Stimulated activated CD8-positive, alpha-beta memory T cell treated with anti-CD3 and anti-CD28 coated beads, Interleukin-2, amount 100 ng/mL, for 48 hours (primary cell): ENCODE results near the gene SAXO2.
"Not testable (repeated sequence)": the region's sequence is repeated elsewhere in the genome, so short reads cannot be mapped to it uniquely, and the experiment has no call there.

ENCODE experiments used
- DNase-seq, 2 donors: peaks; one replicate each; pipeline ENCODE4 v3.0.0-alpha.2; 2020; ENCODE audit warnings: low read depth in 2 of 2

Gene SAXO2

DNA sequence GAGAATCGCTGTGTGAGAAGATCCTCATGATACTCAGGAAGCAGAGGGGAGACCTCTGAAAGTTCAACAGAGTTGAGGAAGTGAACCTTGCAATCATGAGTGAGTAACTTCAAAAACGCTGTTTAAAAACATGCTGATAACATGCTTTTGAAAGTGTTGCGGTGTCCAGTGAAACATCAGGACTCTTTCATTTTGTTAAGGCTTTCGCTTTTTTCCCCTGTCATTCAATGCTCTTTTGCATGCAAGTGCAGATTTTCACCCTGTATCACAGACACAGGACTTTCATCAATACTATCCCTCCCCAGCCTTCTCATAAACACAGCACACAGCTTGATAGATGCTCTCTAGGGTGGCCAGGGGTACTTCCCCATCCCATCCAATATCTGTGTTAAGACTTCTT, 23.9 kb downstream of the SAXO2 start:
- DNase-seq = not testable (repeated sequence)

DNA sequence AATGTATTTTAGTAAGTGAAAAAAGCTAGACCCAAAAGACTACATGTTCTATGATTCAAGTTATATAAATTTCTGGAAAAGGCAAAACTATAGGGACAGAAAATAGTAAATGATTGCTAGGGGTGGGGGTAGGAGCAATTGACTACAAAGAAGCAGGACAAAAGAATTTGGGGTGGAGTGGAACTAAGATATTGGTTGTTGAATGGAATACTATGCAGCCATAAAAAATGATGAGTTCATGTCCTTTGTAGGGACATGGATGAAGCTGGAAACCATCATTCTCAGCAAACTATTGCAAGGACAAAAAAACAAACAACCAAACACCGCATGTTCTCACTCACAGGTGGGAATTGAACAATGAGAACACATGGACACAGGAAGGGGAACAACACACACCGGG, 25.6 kb downstream of the SAXO2 start:
- not testable (repeated sequence) for DNase-seq

DNA sequence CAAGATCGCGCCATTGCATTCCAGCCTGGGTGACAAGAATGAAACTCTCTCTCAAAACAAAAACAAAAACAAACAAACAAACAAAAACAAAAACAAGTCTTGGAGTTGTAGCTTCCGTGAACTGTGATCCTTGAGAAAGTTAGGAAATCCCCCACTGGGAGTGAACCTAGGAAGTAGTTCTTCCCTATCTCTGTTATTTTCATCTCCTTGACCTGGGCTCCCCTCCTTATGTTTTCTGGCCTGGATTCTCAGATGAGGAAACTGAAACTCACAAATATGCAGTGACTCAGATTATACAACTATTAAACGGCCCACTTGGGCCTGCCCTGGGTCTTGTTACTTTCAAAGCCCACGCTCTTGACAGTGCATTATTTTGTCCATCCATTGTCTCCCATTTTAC, 29.7 kb downstream of the SAXO2 start:
- DNase-seq = no peak

DNA sequence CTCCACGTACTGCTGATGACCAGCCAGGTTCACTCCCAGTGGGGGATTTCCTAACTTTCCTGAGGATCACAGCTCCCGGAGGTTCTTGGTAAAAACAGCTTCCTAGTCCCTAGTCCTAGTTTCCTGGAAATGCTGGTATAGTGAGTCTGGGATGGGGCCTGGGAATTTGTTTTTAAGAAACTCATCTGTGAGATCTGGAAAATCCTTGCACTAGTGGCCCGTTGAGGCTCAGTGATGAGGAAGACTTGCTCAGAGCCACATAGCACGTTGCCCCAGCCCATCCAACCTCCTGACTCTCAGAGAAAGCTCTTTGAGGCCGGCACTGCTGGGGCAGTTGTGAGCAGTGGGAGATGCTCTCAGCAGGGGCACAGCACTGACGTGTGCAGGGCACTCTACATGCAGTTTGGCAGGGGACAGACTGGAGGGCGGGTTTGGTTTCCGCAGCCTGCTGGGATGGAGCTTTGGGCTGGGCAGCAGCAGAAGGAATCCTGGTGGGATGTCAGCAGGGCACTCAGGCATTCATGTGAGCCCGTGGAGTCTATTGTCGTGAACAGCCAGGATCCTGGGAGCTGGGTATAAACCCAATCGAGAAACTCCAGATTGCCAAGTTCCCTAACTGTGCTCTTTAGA, 31.6 kb downstream of the SAXO2 start:
- no peak for DNase-seq

DNA sequence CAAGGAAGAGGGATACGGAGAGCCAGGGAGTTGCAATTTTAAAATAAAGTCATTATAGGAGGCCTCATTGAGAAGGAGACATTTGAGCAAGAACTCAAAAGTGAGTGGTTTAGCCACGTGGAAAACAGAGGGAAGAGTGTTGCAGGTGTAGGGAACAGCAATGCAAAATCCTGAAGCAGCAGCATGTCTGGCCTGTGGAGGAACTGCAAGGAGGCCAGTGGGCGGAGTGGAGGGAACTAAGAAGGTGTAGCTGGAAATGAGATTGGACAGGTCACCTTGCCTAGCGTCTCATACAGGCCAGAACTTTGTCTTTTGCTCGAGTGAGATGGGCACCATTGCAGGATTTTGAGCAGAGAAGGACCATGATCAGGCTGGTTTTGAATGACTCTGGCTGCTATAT, 34.9 kb downstream of the SAXO2 start:
- no peak for DNase-seq

DNA sequence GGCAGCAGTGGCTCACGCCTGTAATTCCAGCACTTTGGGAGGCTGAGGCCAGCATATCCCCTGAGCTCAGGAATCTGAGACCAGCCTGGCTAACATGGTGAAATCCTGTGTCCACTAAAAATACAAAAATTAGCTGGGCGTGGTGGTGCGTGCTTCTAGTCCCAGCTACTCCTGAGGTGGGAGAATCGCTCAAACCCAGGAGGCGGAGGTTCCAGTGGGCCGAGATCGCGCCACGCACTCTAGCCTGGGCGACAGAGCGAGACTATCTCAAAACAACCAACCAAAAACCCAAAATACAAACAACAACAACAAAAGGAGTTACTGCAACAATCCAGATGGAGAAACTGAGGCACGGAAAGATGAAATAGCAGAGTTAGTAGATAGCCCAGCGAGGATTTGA, 35.4 kb downstream of the SAXO2 start:
- DNase-seq = no peak

DNA sequence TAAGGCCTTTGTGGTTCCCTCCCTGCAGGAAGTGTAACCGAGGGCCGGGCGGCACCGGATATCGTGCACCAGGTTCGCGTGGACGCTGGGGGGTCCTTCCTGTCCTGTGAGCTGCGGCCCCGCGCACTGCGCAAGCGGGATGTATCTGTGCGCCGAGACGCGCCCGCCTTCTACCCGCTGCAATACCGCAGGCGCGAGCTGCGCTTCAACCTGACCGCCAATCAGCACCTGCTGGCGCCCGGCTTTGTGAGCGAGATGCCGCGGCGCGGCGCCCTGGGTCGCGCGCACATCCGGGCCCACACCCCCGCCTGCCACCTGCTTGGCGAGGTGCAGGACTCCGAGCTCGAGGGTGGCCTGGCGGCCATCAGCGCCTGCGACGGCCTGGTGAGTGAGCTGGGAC, 35.9 kb downstream of the SAXO2 start:
- peak; percentile 28 to 42 for DNase-seq

DNA sequence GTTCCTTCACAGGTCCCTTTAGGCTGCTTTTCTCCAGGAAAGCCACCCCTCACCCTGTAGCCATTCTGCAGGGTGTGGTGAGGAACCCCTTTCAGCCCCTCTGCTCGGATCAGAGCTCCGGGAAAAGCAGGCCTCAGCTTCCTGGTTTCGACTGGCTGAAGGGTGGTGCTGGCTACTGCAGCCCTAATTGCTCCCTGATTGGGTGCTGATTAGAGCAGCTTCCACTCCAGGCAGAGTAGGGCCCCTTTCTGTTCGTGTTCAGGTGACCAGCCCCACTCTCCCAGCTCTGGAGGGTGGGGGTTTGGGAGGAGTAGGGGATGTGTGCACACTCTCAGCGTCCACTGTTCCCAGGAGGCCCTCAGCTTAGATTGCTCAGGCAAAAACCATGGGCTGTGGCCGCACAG, 36.9 kb downstream of the SAXO2 start:
- DNase-seq = not testable (repeated sequence)

DNA sequence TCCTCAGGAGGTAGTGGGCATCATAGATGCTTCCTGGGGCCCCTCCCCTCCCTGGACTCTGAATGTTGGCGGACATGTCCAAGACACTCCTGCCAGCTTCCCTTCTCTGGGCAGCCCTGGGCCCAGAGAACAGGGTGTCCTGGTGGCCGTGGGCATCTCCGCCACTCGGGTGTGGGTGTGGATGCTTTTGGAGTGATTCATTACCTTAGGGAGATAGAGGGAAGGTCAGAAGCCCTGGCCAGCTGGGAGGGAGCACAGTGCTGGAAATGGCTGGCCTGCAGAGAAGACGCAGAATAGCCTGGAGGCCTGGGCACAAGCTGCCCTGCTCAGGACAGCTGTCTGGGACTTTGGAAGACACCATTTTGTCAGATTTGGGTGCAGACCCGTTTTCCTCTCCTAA, 37.7 kb downstream of the SAXO2 start:
- DNase-seq = not testable (repeated sequence)

DNA sequence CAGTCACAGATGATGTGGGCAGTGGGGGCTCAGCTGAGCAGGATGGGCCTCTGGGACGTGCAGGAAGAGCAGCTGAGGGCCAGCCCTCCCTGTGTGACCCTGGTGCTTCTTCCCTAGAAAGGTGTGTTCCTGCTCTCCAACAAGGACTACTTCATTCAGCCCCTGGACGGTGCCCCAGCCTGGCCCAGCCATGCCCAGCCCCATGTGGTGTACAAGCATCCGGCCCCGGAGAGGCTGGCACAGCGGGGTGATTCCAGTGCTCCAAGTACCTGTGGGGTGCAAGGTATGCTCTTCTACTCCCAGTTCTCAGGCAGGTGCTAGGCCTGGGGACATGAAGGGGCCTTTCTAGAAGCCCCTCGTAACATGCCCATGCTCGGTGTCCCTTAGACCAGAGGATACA, 38.3 kb downstream of the SAXO2 start:
- no peak for DNase-seq

DNA sequence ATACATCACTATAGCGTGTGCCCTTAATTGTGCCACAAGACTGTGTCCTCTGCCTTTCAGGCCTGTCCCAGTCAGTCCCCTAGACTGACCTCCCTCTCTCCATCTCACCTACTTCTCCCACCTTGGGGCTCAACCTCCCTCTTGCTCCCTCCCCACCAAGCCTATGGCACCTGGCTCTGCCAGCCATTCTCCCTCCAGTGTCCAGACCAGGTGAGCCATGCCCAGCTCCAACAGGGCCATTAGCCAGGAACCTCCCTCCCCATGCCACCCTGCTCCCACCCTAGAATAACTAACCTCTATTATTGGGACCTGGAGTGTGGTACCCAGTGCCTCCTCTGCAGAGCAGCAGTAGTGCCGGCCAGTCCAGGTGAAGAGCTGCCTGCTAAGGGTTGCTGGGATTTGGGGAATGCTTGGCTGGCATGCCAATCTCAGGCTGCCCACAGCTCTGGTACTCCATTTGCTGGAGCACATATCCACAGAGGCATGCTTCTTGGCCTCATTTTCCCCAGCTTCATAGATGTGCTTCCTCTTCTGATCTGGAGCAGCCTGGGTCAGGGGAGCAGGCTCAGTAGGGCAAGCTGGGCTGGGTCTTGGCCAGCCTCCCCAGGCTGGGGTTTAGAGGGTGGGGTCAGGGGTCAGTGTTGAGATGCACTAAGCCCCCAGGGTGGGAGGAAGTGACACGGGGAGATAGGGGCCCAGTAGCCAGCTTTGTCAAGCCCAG, 38.8 kb downstream of the SAXO2 start:
- DNase-seq = no peak

DNA sequence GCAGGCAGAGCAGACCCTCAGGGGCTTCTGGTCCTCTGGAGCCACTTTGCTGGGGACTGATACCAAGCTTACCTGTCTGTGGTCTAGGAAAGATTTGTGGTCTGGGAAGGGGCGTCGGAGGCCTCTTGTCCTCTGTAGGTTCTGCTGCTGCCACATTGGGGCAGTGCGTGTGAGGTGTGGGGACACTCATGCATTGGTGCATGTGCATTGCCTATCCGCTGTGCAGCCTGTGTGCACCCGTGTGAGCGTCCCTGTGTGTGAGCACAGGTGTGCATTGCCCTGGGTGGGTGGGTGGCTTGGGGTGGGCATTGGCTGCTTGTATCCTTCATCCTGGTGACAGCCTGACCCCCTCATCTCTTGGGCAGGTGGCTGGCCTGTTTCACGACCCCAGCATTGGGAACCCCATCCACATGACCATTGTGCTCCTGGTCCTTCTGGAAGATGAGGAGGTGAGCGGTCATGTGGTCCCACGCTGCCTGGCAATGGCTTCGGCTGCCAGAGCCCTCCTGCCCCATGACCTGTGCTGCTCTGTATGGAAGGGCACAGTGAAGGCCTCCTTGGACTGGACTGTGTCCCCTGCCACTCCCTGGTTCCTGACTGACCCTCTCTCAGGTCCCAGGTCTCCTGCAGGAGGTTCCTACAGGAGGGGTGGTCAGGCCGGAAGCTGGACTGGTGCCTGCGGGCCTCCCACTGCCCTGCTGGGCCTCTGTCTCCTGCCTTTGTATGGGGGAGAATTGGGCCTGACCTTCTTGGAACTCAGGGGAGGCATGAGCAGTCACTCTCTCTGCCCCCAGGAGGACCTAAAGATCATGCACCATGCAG, 41.5 kb downstream of the SAXO2 start:
- no peak for DNase-seq

DNA sequence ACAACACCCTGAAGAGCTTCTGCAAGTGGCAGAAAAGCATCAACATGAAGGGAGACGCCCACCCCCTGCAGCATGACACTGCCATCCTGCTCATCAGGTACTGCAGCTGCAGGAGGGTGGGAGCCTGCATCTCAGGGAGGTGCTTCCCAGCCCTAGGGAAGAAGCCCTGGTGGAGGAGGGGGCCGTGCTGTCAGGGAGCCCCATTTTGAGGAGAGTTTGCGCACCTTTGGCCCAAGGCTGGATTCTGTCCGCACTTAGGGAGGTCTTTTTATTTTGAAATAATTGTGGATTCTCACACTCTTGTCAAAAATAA, 42.1 kb downstream of the SAXO2 start:
- no peak for DNase-seq

DNA sequence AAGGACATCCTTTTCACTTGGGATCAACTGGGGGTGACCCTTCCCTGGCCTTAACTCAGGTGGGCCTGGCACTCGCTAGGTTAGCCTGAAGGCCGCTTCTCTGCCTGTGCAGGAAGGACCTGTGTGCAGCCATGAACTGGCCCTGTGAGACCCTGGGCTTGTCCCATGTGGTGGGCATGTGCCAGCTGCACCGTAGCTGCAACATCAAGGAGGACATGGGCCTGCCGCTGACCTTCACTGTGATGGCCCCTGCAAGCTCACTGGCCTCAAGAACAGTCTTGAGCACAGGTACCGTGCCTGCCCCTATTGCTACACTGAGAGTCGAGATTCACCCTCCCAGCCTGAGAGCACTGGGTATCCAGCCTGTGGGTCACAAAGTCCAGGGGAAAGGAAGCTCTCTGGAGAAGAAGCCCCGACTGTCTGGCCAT, 43.0 kb downstream of the SAXO2 start:
- DNase-seq = no peak

DNA sequence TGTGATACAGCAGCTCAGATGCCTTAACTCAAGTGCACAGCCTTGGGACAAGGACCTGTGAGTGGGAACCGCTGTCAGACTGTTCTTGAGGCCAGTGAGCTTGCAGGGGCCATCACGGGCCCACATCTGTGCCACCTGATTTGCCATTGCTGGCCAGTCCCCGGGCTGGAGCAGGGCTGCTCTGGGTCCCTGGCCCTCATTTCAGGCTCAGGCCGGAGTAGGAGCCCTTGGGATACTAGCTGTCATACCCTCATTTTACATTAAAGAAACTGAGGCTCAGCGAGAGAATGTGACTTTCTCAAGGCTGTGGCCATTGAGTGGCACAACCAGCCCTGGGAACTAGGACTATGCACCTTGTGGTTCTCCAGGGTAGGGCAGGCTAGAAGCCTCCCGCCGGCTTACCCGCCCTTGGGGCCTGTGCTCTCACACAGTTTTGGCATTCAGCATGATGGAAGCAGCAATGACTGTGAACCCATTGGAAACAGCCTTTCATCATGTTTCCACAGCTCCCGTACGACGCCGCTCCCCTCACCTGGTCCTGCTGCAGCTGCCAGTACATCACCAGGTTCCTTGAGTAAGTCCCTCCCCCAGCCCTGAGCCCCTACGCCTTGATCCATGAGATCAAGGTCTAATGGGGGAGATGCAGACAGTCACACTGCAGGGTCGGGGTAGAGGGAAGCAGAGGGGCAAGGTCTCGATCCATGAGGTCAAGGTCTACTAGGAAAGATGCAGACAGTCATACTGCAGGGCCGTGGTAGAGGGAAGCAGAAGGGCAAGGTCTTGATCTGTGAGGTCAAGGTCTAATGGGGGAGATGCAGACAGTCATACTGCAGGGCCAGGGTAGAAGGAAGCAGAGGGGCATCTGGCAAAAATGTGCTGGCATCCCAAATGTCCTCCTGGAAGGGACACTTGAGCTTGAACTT, 44.4 kb downstream of the SAXO2 start:
- DNase-seq = no peak

DNA sequence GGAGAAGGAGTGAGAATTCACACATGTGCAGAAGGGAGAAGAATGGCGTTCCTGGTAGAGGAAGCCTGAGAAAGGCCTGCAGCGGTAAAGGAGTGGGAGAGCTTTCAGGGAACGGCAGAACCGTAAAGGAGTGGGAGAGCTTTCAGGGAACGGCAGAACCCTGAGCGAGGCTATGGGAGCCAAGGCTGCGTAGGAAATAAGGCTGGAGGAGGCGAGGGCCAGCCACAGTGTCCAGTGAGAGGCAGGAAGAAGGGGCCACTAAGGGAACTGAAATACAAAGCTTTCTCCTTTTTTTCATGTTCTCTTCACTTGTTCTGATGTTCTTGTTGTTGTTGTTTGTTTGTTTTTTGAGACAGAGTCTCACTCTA, 45.1 kb downstream of the SAXO2 start:
- DNase-seq = no peak

DNA sequence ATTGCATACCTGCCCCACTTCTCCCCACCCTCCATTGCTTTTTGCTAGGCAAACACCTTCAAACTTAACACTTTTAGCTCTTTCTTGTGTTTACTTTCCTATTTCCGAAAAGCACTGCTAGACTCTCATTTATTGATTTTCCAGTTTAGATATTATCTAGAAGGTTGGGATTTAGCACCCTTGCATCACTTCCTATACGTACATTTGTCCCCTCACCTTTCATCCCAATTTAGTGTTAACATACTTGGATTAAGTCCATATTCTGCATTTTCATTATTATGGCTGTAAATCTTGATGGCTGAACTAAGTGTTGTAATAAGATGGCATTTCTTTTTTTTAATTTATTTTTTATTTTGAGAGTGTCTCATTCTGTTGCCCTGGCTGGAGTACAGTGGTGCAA, 47.2 kb downstream of the SAXO2 start:
- no peak for DNase-seq

DNA sequence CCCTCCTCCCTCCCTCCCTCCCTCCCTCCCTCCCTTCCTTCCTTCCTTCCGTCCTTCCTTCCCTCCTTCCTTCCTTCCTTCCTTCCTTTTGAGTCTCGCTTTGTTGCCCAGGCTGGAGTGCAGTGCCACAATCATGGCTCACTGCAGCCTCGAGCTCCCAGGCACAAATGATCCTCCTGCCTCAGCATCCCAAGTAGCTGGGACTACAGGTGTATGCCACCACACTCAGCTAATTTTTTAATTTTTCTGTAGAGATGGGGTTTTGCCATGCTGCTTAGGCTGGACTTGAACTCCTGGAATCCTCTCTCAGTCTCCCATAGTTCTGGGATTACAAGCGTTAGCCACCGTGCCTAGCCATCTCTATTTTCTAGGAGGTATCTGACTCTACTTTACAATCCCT, 48.7 kb downstream of the SAXO2 start:
- DNase-seq = not testable (repeated sequence)

DNA sequence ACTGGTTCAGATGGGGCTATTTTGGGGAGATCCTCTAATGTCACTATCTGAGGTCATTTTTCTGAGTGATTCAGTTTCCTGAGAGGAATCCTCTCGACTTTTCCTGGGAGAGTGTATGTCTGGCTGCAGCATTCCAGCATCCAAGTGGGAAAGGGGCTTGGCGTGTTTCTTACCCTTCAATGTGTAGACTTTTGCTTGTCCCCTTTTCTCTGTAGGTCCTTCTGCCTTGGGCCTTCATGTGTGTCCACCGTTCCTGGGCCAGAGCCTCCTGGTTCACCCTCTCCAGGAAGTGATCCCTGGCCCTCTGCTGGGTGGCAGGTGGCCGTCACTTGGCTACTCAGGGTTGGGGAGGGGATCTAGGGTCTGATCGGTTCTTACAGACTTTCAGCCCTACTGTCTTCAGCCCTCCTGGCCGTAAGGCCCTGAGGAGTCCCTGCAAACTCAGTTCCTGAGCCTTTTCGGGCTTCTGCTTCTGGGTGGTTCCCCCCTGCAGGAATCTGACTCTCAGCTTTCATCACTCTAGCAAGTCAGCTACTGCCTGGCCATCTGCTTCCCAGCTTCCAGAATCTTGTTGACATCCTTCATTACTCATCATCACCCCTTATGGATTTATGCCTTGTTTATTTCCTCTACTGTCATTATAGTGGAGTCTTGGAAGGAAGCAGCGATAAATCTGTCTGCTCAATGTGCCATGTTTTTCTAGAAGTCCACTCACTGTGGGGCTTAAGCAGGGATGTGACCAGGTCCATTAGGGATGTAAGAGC, 50.1 kb downstream of the SAXO2 start:
- DNase-seq = no peak

DNA sequence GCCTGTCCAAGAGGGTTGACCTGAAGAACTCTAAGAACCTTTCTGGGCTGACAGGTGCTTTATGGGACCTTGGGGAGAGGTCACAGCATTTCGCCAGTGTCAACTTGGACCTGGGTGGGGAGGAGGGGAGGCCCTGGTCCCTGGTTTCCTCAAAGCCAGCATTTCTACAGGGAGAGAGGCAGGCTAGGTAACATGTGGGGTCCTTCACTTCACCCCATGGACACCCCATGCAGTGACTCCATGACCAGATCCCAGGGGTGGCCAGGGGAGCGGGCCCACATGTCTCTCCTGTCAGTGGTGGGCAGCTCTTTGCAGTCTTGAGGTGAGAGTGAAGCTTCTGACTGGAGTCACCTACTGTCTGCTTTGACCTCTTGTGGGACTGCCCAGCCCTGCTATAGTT, 50.8 kb downstream of the SAXO2 start:
- no peak for DNase-seq
